ENCODE measurements around the gene TTC12. TPM values are rescaled to one million over a fixed set of nuclear protein-coding genes. Genes with fewer than 3 reads are reported as not detected.
A peak's percentile ranks its signal among the peaks of the same experiment; 100 is the strongest.

TTC12 gene
- total and polyA plus RNA-seq, 2 of the 13 experiments (the other 11 are each of a cell fraction or from before 2014, with no cell fraction given) = 5.4 to 11.6 TPM

GRCh38 chr11:113314389-113315301 lies at the start of gene TTC12 (continued):
- TF ChIP-seq ZNF292 (CRISPR knock-in tag; IDR thresholded peaks at IDR 0.05; ENCODE audit: borderline replicate concordance, low read depth) (no peak), KDM6A (CRISPR knock-in tag; IDR thresholded peaks at IDR 0.05; ENCODE audit: low read depth) (no peak), ZNF234 (CRISPR knock-in tag; conservative IDR thresholded peaks at IDR 0.05) (0 out of 2 replicates have a peak, but pooled peaks have one; percentile 51), ZFP90 (CRISPR knock-in tag; IDR thresholded peaks at IDR 0.05; ENCODE audit: borderline replicate concordance) (no peak), CERS6 (CRISPR knock-in tag; IDR thresholded peaks at IDR 0.05) (no peak), FOXA3 (CRISPR knock-in tag; IDR thresholded peaks at IDR 0.05) (peak; percentile 5; the same call in 1 of the 2 replicates), ZNF781 (CRISPR knock-in tag; IDR thresholded peaks at IDR 0.05; ENCODE audit: borderline replicate concordance, not compliant biosample characterization) (no peak), SKIL (CRISPR knock-in tag; IDR thresholded peaks at IDR 0.05; ENCODE audit: borderline replicate concordance) (peak; percentile 81), ZNF225 (CRISPR knock-in tag; IDR thresholded peaks at IDR 0.05) (peak; percentile 79; the same call in 1 of the 2 replicates), TSC22D2 (CRISPR knock-in tag; IDR thresholded peaks at IDR 0.05; ENCODE audit: borderline replicate concordance) (0 out of 2 replicates have a peak, but pooled peaks have one; percentile 49), ZSCAN21 (CRISPR knock-in tag; IDR thresholded peaks at IDR 0.05; ENCODE audit: borderline replicate concordance) (peak; percentile 80; the same call in 1 of the 2 replicates), E2F5 (CRISPR knock-in tag; conservative IDR thresholded peaks at IDR 0.05) (peak; percentile 66), ZBTB10 (CRISPR knock-in tag; IDR thresholded peaks at IDR 0.05; ENCODE audit: borderline replicate concordance) (peak; percentile 88; the same call in 1 of the 2 replicates), ZZZ3 (CRISPR knock-in tag; IDR thresholded peaks at IDR 0.05; ENCODE audit: borderline replicate concordance) (peak; percentile 44; the same call in 1 of the 2 replicates), ZNF468 (CRISPR knock-in tag; IDR thresholded peaks at IDR 0.05) (no peak), AKAP8 (CRISPR knock-in tag; IDR thresholded peaks at IDR 0.05) (no peak), HMGA1 (CRISPR knock-in tag; conservative IDR thresholded peaks at IDR 0.05) (no peak), IRX3 (CRISPR knock-in tag; IDR thresholded peaks at IDR 0.05; ENCODE audit: borderline replicate concordance, low read depth) (no peak), ETV5 (CRISPR knock-in tag; IDR thresholded peaks at IDR 0.05; ENCODE audit: borderline replicate concordance) (peak; percentile 32; the same call in 1 of the 2 replicates), ZNF556 (CRISPR knock-in tag; IDR thresholded peaks at IDR 0.05; ENCODE audit: borderline replicate concordance) (peak; percentile 85), NBN (conservative IDR thresholded peaks at IDR 0.05) (no peak), SIX4 (CRISPR knock-in tag; IDR thresholded peaks at IDR 0.05) (peak; percentile 20; the same call in 1 of the 2 replicates)

All from HepG2 (cell line).